Measurements from ENCODE around the gene WDR81.

The WDR81 gene

DNA sequence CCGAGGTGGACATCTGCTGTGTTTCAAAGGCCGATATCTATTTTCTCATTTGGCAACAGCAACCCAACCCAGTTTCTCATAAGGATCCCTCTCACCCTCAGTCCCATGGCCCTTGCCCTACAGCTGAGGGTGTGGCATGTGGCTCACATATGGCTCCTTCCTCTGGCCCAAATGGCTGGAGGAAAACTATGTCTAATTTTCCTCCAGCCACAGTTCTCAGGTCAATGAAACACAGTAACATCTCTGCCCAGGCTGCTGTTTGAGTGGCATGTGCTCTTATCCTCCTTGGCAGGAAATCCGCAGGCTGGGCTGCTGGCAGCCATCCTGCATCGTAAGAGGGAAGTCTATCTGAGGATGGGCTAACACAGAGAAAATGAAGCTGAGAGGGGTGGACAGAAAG, 61.4 kb downstream of the WDR81 start:
- no peak for DNase-seq

DNA sequence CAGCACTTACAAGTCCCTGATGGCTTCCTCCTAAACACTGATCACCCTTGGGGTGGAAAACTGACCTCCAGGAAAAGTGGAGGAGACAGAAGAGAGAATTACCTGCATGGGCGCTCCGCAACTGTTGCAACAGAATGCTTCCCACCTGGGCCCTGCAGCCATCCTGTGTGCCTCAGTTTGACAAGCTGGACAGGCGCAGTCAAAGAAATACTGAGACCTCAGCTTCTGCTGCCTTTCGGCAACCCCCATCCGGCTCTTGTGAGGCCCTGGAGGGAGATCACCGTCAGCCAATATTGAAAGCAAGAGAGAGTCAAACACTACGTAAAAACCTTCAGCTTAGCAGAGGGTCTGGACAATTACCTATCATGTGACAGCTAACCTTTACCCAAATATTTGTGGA, 62.2 kb downstream of the WDR81 start:
- no peak for DNase-seq

DNA sequence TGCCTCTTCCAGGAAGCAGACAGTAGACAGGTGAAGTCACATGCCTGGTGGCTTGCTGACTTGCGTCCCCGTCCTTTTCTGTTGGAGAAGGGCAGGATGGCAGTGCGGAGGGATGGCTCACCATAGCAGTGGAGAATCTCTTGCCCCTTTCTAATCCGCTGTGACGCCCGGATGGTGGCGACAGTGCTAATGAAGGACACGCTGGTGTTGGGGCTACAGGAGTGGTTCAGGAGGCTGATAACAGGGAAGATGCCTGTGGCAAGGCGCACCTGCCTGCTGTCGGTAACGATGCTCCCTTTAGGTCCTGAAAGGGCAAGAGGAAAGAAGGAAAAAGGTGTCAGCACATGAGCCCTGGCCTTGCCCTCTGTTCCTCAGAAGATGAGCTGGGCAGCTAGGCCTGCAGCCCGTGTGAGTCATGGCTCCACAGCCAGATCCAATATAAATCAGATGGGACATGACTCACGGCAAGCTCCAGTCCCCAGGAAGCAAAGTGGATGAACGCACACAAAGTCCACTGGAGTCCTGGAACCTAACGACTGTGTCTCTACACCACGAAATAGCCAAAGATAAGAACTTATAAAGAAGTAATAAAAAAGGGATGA, 62.9 kb downstream of the WDR81 start:
- no peak for DNase-seq
